ENCODE measurements around the gene AADACL4. TPM values are rescaled to one million over a fixed set of nuclear protein-coding genes. Genes with fewer than 3 reads are reported as not detected.

AADACL4 gene
- total and polyA plus RNA-seq, 3 donors from 2014 or later: 0.66 TPM; not detected in 2

DNA sequence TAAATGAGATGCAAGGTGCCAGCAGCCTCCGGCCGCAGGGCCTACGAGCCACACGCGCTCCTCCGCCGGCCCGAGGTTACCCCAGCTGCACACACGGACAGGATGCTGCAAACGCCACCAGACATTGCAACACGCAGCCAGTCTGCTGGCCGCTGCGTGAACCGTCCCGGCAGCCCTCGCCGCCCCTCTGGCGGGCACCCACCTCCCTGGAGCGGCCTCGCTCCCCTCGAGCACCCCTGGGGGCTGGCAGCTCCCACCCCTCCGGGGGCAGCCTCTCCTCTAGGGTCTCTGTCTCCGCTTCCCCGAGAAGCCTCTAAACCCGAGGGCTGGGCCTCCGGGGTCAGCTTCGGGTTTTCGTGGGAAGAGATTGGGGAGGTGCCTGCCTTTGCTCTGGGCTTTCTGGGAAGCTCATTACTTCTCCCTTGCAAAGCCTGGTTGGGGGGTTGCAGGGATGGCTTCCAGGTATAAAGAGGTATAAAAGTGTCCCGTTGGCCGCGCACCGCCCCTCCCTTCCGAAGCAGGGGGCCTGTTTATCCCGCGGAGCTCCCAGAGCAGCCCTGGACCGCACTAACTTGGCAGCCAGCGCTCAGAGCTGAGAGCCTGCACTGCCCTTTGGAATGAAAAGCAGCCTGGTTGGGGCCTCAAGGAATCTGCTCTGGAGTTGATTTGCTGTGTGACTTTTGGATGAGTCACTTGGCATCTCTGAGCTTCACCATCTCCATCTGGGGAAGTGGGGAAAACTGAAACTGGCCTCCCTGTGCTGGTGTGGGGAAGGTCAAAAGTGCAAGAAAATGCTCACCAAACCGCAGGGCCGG lies 47.7 kb upstream of the AADACL4 start:
- no peaks in the 10 kb centered on the region for H3K36me3 ChIP-seq (ENCODE audit: low read depth, missing control alignments)
- 4 to 15% methylated on average over 8 to 38 of the region's 39 CpGs for WGBS, 2 donors
- DNase-seq: peak; percentile 72
- H3K4me3 ChIP-seq: peak overlapping the region in 1 of 2 donors; percentile 21
- H3K27me3 ChIP-seq: no peaks in the 10 kb centered on the region
- H3K4me1 ChIP-seq: peaks cover 21% of the 10 kb centered on the region
- TF ChIP-seq POLR2A (IDR thresholded peaks at IDR 0.05): no peak
- TF ChIP-seq, protein P1, sequence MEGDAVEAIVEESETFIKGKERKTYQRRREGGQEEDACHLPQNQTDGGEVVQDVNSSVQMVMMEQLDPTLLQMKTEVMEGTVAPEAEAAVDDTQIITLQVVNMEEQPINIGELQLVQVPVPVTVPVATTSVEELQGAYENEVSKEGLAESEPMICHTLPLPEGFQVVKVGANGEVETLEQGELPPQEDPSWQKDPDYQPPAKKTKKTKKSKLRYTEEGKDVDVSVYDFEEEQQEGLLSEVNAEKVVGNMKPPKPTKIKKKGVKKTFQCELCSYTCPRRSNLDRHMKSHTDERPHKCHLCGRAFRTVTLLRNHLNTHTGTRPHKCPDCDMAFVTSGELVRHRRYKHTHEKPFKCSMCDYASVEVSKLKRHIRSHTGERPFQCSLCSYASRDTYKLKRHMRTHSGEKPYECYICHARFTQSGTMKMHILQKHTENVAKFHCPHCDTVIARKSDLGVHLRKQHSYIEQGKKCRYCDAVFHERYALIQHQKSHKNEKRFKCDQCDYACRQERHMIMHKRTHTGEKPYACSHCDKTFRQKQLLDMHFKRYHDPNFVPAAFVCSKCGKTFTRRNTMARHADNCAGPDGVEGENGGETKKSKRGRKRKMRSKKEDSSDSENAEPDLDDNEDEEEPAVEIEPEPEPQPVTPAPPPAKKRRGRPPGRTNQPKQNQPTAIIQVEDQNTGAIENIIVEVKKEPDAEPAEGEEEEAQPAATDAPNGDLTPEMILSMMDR (IDR thresholded peaks at IDR 0.05): no peak
- H3K27ac ChIP-seq: peak overlapping the region in 1 of 2 donors; percentile 18
- intact Hi-C loops (cut with DNase I; ENCODE audit: low total_unique reads): no loop called here
- no peaks in the 10 kb centered on the region for H3K9me3 ChIP-seq

DNA sequence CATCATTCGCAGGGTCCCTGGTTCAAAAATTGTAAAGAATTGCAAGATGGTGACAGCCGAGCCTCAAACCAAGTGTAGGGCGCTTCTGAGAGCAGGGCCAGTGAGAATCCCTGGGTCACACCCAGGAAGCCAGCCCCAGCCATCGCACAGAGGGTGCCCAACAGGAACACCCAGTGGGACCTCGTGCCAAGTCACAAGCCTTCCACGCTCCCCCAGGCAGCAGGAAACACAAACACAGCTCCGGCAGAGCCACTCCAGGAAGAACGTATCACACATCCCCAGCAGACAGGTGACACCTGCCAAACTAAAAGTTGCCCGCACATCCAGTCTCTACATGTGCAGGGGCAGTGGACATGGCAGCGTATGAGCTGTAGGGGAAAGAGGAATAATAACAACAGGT lies 46.1 kb upstream of the AADACL4 start:
- WGBS, 2 donors: 65 to 79% methylated on average over 5 to 10 of the region's 10 CpGs
- peaks cover 17% of the 10 kb centered on the region for H3K4me1 ChIP-seq
- no peaks in the 10 kb centered on the region for H3K9me3 ChIP-seq
- no peak overlapping the region for H3K27ac ChIP-seq
- intact Hi-C loops (cut with DNase I; ENCODE audit: low total_unique reads): no loop called here
- H3K4me3 ChIP-seq: no peak overlapping the region
- H3K36me3 ChIP-seq (ENCODE audit: low read depth, missing control alignments): no peaks in the 10 kb centered on the region
- DNase-seq: no peak
- TF ChIP-seq, protein P1 (IDR thresholded peaks at IDR 0.05): no peak
- TF ChIP-seq POLR2A (IDR thresholded peaks at IDR 0.05): no peak
- H3K27me3 ChIP-seq: no peaks in the 10 kb centered on the region

DNA sequence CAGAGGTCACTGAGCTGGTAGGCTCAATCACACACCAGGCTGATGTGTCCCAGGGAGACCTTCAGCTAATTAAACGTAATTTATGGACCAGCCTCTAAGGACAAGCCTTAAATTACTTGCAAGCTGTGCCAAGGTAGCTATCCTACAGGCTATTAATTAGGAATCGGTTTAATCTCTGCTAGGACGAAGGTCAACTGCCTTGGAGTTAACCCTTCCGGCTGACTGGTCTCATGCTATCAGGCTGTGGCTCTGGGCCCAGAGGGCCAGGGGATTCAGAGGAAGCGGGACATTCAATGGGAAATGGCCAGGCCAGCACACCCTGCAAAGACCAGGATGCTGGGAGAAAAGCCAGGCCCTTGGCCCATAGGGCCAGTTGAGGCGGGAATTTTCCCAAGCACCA lies 44.9 kb upstream of the AADACL4 start:
- no peak for DNase-seq
- H3K4me3 ChIP-seq: no peak overlapping the region
- H3K27ac ChIP-seq: no peak overlapping the region
- H3K36me3 ChIP-seq (ENCODE audit: low read depth, missing control alignments): no peaks in the 10 kb centered on the region
- no peaks in the 10 kb centered on the region for H3K9me3 ChIP-seq
- intact Hi-C loops (cut with DNase I; ENCODE audit: low total_unique reads): no loop called here
- no peaks in the 10 kb centered on the region for H3K27me3 ChIP-seq
- H3K4me1 ChIP-seq: peaks cover 17% of the 10 kb centered on the region
- no peak for TF ChIP-seq POLR2A (IDR thresholded peaks at IDR 0.05)
- TF ChIP-seq, protein P1 (IDR thresholded peaks at IDR 0.05): no peak
- WGBS, 2 donors: 69 to 78% methylated on average over 5 to 6 of the region's 6 CpGs

DNA sequence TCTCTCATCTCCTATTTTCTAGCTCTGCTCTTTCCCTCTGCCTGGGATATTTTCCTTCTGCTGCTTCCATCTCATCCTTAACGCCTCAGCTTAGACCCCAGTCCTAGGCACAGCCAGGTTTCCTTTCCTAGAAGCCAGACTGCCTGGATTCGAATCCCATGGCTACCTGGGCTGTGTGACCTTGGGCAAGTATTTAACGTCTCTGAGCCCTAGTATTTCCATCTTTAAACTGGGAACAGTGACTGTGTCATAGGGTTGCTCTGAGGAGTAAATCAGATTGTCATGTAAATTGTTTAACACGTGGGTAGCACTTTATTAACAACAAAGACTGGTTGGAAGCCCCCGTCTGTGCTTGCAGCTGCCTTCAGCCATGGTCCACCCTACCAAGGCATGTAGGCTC lies 44.2 kb upstream of the AADACL4 start:
- 68 to 84% methylated on average over 5 of the region's 5 CpGs for WGBS, 2 donors
- no peak overlapping the region for H3K27ac ChIP-seq
- no peaks in the 10 kb centered on the region for H3K9me3 ChIP-seq
- intact Hi-C loops (cut with DNase I; ENCODE audit: low total_unique reads): no loop called here
- DNase-seq: no peak
- no peak overlapping the region for H3K4me3 ChIP-seq
- peaks cover 17% of the 10 kb centered on the region for H3K4me1 ChIP-seq
- H3K36me3 ChIP-seq (ENCODE audit: low read depth, missing control alignments): no peaks in the 10 kb centered on the region
- no peaks in the 10 kb centered on the region for H3K27me3 ChIP-seq
- TF ChIP-seq, protein P1 (IDR thresholded peaks at IDR 0.05): no peak
- TF ChIP-seq POLR2A (IDR thresholded peaks at IDR 0.05): no peak

DNA sequence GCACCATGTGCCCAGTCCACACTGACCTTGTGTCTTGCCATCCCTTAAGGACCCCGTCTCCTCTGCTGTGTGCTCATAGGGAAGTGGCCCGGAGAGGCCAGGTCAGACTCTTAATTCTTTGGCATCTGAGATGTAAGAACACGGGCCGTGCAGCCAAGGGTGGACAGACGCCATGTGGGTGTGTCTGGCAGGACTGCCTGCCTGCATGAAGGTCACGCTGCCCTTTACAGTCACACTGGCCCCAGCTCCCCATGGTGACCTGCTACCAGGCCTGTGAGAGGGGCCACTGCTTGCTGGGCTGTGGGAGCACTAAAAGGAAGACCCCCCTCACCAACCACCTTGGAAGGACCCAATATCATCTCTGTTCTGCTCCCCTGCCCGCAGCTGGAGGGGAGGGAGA lies 43.5 kb upstream of the AADACL4 start:
- intact Hi-C loops (cut with DNase I; ENCODE audit: low total_unique reads): no loop called here
- Histone ChIP-seq H3K4me3 (no peak overlapping the region), H3K27ac (no peak overlapping the region), H3K9me3 (no peaks in the 10 kb centered on the region), H3K36me3 (ENCODE audit: low read depth, missing control alignments) (no peaks in the 10 kb centered on the region), H3K4me1 (peaks cover 12% of the 10 kb centered on the region), H3K27me3 (no peaks in the 10 kb centered on the region)
- TF ChIP-seq, protein P1 (IDR thresholded peaks at IDR 0.05): no peak
- TF ChIP-seq POLR2A (IDR thresholded peaks at IDR 0.05): no peak
- DNase-seq: peak; percentile 58
- 44 to 73% methylated on average over 3 to 7 of the region's 7 CpGs for WGBS, 2 donors
